Measurements from ENCODE around the gene CDK5RAP1.

CDK5RAP1 gene

DNA sequence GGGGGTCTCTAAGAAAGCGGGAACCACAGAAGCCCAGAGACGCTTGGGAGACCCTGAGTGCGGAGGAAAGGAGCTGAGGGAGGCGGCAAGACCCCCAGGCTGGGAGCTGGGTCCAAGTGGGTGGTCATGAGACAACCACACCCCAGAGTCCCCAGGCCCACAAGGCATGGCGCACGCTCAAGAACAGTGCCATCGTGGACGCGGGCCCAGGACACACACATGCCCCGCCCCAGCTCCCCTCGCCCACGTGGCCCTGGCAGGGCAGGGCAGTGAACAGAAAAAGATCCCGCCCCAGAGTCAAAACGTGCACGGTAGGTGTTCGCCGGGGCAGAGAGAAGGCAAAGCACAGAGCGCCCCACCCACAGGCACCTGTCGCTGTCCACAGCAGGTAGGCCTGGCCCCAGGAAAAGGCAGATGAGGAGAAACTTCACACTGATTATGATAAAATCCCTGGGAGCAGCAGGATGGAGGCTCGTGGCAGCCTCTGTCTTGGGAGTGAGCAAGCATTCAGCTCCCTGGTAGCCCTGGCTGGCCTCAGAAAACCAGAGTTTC is 68.3 kb downstream of the CDK5RAP1 start:
- H3K4me1 ChIP-seq (ENCODE audit: insufficient read depth, low read length, poor library complexity, severe bottlenecking), result no peaks in the 10 kb centered on the region
- H3K4me3 ChIP-seq (ENCODE audit: low read length, poor library complexity, severe bottlenecking), result no peak overlapping the region
- no peak overlapping the region for H2AFZ ChIP-seq (ENCODE audit: low read length)
- no peaks in the 10 kb centered on the region for H3K27me3 ChIP-seq (ENCODE audit: insufficient read depth, low read length, poor library complexity, severe bottlenecking)
- no peaks in the 10 kb centered on the region for H3F3A ChIP-seq (ENCODE audit: low read depth)
- H3K9me3 ChIP-seq (ENCODE audit: insufficient read depth, low read depth, low read length), result no peaks in the 10 kb centered on the region
- no peaks in the 10 kb centered on the region for H3K79me2 ChIP-seq (ENCODE audit: insufficient read depth, low read length)
- no peak overlapping the region for H3K9ac ChIP-seq (ENCODE audit: low read depth, low read length, poor library complexity, severe bottlenecking)
- H3K4me2 ChIP-seq (ENCODE audit: low read depth, low read length, poor library complexity, severe bottlenecking), result no peak overlapping the region
- no peaks in the 10 kb centered on the region for H3K9me2 ChIP-seq (replicated peaks; ENCODE audit: low read depth, low read length)
- no peaks in the 10 kb centered on the region for H3K36me3 ChIP-seq (ENCODE audit: insufficient read depth, low read length)
- no peaks in the 10 kb centered on the region for H4K20me1 ChIP-seq (ENCODE audit: insufficient read depth, low read length, poor library complexity, severe bottlenecking)
- TF ChIP-seq EZH2phosphoT487 (IDR thresholded peaks at IDR 0.05; ENCODE audit: borderline replicate concordance), result no peak
- TF ChIP-seq, protein P1, sequence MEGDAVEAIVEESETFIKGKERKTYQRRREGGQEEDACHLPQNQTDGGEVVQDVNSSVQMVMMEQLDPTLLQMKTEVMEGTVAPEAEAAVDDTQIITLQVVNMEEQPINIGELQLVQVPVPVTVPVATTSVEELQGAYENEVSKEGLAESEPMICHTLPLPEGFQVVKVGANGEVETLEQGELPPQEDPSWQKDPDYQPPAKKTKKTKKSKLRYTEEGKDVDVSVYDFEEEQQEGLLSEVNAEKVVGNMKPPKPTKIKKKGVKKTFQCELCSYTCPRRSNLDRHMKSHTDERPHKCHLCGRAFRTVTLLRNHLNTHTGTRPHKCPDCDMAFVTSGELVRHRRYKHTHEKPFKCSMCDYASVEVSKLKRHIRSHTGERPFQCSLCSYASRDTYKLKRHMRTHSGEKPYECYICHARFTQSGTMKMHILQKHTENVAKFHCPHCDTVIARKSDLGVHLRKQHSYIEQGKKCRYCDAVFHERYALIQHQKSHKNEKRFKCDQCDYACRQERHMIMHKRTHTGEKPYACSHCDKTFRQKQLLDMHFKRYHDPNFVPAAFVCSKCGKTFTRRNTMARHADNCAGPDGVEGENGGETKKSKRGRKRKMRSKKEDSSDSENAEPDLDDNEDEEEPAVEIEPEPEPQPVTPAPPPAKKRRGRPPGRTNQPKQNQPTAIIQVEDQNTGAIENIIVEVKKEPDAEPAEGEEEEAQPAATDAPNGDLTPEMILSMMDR (conservative IDR thresholded peaks at IDR 0.05; ENCODE audit: low read length), result no peak

DNA sequence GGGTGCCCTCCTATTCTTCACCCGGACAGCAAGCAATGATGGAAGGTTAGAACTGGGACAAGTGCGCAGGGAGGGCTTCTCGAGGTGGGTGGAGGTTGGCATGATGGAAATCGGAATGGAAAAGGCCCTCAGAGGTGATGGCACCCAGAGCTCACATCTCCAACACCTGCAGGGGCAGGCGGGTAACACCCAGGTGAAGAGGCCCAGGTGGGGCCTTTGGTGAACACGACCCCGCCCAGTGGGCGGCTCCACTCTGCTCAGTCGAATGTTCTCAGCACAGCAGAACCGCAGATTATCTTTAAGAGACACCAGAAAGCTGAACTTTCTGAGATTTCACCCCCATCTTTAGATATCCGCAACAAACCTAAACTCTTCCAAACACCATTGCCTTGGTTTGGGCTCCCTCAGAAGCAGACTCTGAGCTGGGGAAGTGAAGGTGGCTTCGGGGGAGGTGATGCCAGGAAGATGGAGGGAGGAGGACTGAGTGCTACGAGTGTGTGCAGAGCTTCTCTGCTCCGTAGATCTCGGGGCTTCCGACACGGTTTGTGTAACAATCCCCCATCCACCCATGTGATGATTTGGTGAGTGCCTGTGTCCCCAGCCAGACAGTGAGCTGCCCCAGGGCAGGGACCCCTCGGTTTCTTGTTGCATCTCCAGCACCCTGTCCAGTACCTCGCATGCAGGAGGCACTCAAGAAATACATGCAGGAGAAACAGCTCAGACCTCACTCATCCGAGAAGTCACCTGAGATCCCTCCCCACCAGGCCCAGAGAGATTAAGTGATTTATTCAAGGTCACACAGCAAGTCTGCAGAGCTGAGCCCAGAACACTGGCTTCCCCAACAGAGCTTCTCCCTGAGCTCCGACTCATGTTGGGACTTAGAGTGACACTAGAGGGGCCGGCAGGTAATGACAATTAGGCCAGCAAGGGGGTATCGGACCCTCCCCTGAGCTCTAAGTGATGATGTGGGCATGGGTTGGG is 72.9 kb downstream of the CDK5RAP1 start:
- Histone ChIP-seq H3K9ac (ENCODE audit: low read depth, low read length, poor library complexity, severe bottlenecking) (no peak overlapping the region), H3K79me2 (ENCODE audit: insufficient read depth, low read length) (no peaks in the 10 kb centered on the region), H4K20me1 (ENCODE audit: insufficient read depth, low read length, poor library complexity, severe bottlenecking) (no peaks in the 10 kb centered on the region), H2AFZ (ENCODE audit: low read length) (no peak overlapping the region), H3K4me2 (ENCODE audit: low read depth, low read length, poor library complexity, severe bottlenecking) (no peak overlapping the region), H3K4me3 (ENCODE audit: low read length, poor library complexity, severe bottlenecking) (no peak overlapping the region), H3K4me1 (ENCODE audit: insufficient read depth, low read length, poor library complexity, severe bottlenecking) (no peaks in the 10 kb centered on the region), H3K9me2 (replicated peaks; ENCODE audit: low read depth, low read length) (no peaks in the 10 kb centered on the region), H3K9me3 (ENCODE audit: insufficient read depth, low read depth, low read length) (no peaks in the 10 kb centered on the region), H3F3A (ENCODE audit: low read depth) (no peaks in the 10 kb centered on the region), H3K27me3 (ENCODE audit: insufficient read depth, low read length, poor library complexity, severe bottlenecking) (no peaks in the 10 kb centered on the region), H3K36me3 (ENCODE audit: insufficient read depth, low read length) (no peaks in the 10 kb centered on the region)
- TF ChIP-seq EZH2phosphoT487 (IDR thresholded peaks at IDR 0.05; ENCODE audit: borderline replicate concordance), result no peak
- TF ChIP-seq, protein P1 (conservative IDR thresholded peaks at IDR 0.05; ENCODE audit: low read length), result no peak

DNA sequence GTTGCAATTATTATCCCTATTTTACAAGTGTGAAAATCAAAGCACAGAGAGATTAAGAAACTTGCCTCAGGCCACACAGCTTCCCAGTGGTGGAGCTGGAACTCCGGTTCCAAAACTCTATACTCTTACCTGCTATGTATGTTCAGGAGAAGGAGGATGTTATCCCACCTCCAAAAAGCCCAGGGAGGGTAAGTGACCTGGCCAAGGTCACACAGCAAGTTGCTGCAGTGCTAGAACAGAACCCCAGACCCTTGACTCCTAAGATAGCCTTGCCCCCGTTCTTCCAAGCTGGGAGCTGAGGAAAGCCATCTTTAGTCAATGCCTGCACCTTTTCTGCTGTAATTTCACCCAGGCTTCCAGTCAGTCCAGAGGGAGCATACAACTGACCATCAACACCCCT is 76.0 kb downstream of the CDK5RAP1 start:
- no peaks in the 10 kb centered on the region for H3K9me3 ChIP-seq (ENCODE audit: insufficient read depth, low read depth, low read length)
- no peaks in the 10 kb centered on the region for H3K27me3 ChIP-seq (ENCODE audit: insufficient read depth, low read length, poor library complexity, severe bottlenecking)
- no peaks in the 10 kb centered on the region for H3K9me2 ChIP-seq (replicated peaks; ENCODE audit: low read depth, low read length)
- no peak overlapping the region for H3K4me2 ChIP-seq (ENCODE audit: low read depth, low read length, poor library complexity, severe bottlenecking)
- no peak overlapping the region for H3K4me3 ChIP-seq (ENCODE audit: low read length, poor library complexity, severe bottlenecking)
- H3K4me1 ChIP-seq (ENCODE audit: insufficient read depth, low read length, poor library complexity, severe bottlenecking), result no peaks in the 10 kb centered on the region
- TF ChIP-seq, protein P1 (conservative IDR thresholded peaks at IDR 0.05; ENCODE audit: low read length), result no peak
- TF ChIP-seq EZH2phosphoT487 (IDR thresholded peaks at IDR 0.05; ENCODE audit: borderline replicate concordance), result no peak
- no peak overlapping the region for H3K9ac ChIP-seq (ENCODE audit: low read depth, low read length, poor library complexity, severe bottlenecking)
- no peak overlapping the region for H2AFZ ChIP-seq (ENCODE audit: low read length)
- no peaks in the 10 kb centered on the region for H4K20me1 ChIP-seq (ENCODE audit: insufficient read depth, low read length, poor library complexity, severe bottlenecking)
- H3F3A ChIP-seq (ENCODE audit: low read depth), result no peaks in the 10 kb centered on the region
- no peaks in the 10 kb centered on the region for H3K79me2 ChIP-seq (ENCODE audit: insufficient read depth, low read length)
- H3K36me3 ChIP-seq (ENCODE audit: insufficient read depth, low read length), result no peaks in the 10 kb centered on the region

Measured in Loucy (cell line).